Breast epithelium (tissue), 3 donors: Measurements from ENCODE around the gene IFNL2.
"Not testable (repeated sequence)": the region's sequence is repeated elsewhere in the genome, so short reads cannot be mapped to it uniquely, and the experiment has no call there.

Experiments
- CTCF ChIP-seq, 3 donors: fragments of 450-650 bp; IDR thresholded peaks; one replicate each; pipeline ENCODE4 v1.5.1; 2016 to 2017; ENCODE audit warnings: antibody characterized with exemption in 3 of 3, mild to moderate bottlenecking in 3 of 3, moderate library complexity in 3 of 3
- POLR2A ChIP-seq: fragments of 450-650 bp; IDR thresholded peaks from one replicate; pipeline ENCODE4 v1.6.1; 2016; ENCODE audit warnings: antibody characterized with exemption, mild to moderate bottlenecking, moderate library complexity

DNA sequence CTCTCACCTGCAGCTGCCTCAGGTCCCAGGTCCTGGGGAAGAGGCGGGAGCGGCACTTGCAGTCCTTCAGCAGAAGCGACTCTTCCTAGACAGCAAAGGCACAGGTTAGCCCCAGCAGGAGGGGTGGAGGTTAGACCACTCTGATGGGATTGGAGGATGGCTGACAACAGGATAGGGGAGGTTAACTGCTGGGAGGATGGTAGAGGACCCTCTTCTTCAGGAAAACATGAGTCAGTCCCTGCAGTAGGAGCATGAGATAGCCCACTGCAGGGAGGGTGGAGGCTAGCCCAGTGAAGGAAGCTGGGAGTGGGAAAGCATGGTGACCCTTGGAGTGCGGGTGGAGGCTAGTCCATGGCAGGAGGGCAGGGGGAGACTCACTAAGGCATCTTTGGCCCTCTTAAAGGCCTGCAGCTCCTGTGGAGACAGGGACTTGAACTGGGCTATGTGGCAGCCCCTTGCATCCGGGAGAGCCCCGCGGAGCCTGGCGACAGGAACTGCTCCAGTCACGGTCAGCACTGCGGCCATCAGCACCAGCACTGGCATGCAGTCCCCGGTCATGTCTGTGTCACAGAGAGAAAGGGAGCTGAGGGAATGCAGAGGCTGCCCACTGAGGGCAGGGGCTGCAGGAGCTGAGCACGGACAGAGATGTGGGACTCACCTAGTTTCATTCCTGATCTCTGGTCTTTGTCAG is 23.6 kb upstream of the IFNL2 start, which contains the start of gene IFNL3:
- not testable (repeated sequence) for TF ChIP-seq CTCF (IDR thresholded peaks at IDR 0.05); POLR2A
